ENCODE measurements around the gene CAPS.
"Not testable (repeated sequence)": the region's sequence is repeated elsewhere in the genome, so short reads cannot be mapped to it uniquely, and the experiment has no call there.

CAPS gene

GRCh38 chr19:5958851-5959122 is 44.7 kb downstream of the CAPS start:
- no peak for DNase-seq

DNA sequence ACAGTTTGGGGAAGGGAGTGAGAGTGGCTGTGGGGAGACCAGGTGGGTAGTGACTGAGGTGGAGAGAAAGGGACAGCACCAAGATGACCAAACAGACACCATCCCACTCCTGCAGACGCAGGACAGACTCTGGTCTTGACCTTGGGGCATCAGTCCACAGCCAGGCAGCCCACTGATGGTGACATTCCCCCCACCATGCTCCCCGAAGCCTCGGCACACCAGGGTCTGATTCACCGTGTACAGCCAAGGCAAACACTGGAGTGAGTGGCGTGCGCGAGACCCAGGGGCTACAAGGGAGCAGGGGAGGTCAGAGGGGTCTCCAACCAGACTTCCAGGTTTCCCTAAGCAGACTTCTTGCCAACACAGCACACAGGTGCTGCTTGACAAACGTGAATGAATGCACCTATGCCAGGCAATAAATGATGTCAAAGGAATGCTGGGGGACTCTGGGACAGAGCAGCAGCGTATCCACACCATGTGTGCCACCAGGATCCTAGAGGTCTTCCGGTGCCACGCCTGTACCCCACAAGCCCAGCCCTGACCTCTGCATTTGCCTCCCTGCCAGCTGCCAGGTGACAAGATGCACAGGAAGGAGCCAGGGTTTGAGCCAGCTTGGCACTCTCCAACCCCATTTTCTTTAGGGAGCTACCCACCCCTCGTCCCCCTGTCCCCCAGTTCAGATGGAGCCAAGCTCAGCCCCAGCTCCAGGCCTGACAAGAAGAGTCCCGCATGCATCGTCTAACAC is 45.4 kb downstream of the CAPS start:
- no peak for DNase-seq

GRCh38 chr19:5960005-5961001 is 46.2 kb downstream of the CAPS start:
- DNase-seq = no peak

DNA sequence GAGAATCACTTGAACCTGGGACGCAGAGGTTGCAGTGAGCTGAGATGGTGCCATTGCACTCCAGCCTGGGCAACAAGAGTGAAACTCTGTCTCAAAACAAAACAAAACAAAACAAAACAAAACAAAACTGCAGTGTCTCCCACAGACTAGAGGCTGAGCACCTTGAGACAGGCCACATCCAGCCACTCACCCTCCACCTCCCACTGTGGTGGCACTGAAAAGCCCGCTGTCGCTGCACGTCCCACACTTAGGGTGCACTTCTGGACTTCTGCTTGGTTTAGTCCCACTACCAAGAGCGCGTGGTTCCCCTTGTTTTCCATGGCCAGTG is 47.6 kb downstream of the CAPS start:
- DNase-seq = not testable (repeated sequence)

- no peak for DNase-seq
Observed at GRCh38 chr19:5961969-5962945, 48.2 kb downstream of the CAPS start.

DNA sequence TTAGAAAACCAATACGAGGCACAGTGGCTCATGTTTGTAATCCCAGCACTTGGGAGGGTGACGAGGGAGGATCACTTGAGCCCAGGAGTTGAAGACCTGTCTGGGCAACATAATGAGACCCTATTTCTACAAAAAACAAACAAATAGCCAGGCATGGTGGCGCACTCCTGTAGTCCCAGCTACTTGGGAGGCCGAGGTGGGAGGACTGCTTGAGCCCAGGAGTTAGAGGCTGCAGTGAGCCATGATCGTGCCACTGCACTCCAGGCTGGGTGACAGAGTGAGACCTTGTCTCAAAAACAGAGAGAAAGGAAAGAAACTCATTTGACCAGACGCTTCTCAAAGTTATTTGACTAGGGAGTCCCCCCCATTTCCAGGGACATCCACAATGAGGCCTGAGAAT is 49.2 kb downstream of the CAPS start:
- not testable (repeated sequence) for DNase-seq

- DNase-seq = no peak
Observed at GRCh38 chr19:5963855-5964254, 49.8 kb downstream of the CAPS start.

DNA sequence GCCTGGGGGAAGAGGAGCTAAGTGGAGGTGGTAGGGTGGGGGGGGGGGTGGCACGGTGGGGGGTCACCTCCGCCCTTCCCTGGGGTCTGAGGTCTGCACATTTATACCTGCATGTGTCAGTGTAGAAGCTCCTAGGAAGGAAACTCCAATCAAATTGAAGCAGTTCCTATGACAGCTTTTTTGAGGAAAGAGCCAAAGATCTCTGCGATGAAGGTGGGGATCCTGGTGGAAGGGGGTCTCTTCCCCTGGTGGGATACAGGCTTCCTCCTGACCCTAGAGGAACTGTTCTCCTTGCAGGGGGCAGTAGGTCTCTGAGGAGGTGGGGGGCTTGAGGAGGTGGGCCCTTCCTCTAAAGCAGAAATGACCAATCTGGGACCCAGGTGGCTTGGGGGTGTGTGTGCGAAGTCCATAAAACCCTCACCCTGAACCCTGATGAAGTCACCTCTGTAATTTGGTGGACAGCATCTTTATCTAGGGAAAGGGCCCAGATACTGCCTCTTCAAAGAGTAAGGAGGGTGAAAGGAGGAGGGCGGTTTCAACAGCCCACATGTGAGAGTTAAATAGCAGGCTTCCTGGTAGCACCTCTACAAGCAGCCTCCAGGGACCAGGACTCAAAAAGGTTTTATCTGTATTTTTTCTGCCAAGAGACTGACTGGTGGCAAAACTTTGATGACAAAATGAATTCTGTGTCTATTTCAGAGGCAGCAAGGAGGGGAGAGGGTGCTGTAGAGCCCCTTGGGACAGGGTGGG is 50.9 kb downstream of the CAPS start:
- no peak for DNase-seq
